BLaER1 (cell line): ENCODE results near the gene VNN1.
"Not testable (repeated sequence)": the region's sequence is repeated elsewhere in the genome, so short reads cannot be mapped to it uniquely, and the experiment has no call there.

Experiments
- H3K27ac ChIP-seq: shearing (Covaris generic); formaldehyde crosslinking; 2 replicates; pipeline ENCODE4 v1.8.1; 2022
- H3K27me3 ChIP-seq: shearing (Covaris generic); formaldehyde crosslinking; 2 replicates; pipeline ENCODE4 v1.8.1; 2022
- H3K36me3 ChIP-seq: shearing (Covaris generic); formaldehyde crosslinking; 2 replicates; pipeline ENCODE4 v1.8.1; 2022
- H3K4me1 ChIP-seq: shearing (Covaris generic); formaldehyde crosslinking; 2 replicates; pipeline ENCODE4 v1.8.1; 2022
- H3K4me2 ChIP-seq: shearing (Covaris generic); formaldehyde crosslinking; 2 replicates; pipeline ENCODE4 v1.8.1; 2022
- H3K4me3 ChIP-seq: shearing (Covaris generic); formaldehyde crosslinking; 2 replicates; pipeline ENCODE4 v1.8.1; 2022
- H3K9ac ChIP-seq: shearing (Covaris generic); formaldehyde crosslinking; 2 replicates; pipeline ENCODE4 v1.8.1; 2022
- H3K9me3 ChIP-seq: shearing (Covaris generic); formaldehyde crosslinking; 2 replicates; pipeline ENCODE4 v1.8.1; 2022
- H4K20me1 ChIP-seq: shearing (Covaris generic); formaldehyde crosslinking; 2 replicates; pipeline ENCODE4 v1.8.1; 2022
- Cebpa-rat ChIP-seq: shearing (Covaris generic); IDR thresholded peaks from 2 replicates; pipeline ENCODE4 v1.8.1; 2022

The VNN1 gene

GRCh38 chr6:132725947-132726607 is 12.2 kb upstream of the VNN1 start:
- no peak overlapping the region for H3K27ac ChIP-seq
- no peaks in the 10 kb centered on the region for H3K9me3 ChIP-seq
- H3K4me3 ChIP-seq: no peak overlapping the region
- no peak for TF ChIP-seq Cebpa-rat
- no peaks in the 10 kb centered on the region for H3K4me1 ChIP-seq
- no peak overlapping the region for H3K4me2 ChIP-seq
- no peaks in the 10 kb centered on the region for H3K27me3 ChIP-seq
- H3K36me3 ChIP-seq: no peaks in the 10 kb centered on the region
- no peaks in the 10 kb centered on the region for H4K20me1 ChIP-seq
- no peak overlapping the region for H3K9ac ChIP-seq

- no peak overlapping the region for H3K9ac ChIP-seq
- H3K9me3 ChIP-seq: no peaks in the 10 kb centered on the region
- no peak for TF ChIP-seq Cebpa-rat
- H3K27ac ChIP-seq: no peak overlapping the region
- H3K4me1 ChIP-seq: no peaks in the 10 kb centered on the region
- H4K20me1 ChIP-seq: no peaks in the 10 kb centered on the region
- H3K27me3 ChIP-seq: no peaks in the 10 kb centered on the region
- H3K36me3 ChIP-seq: no peaks in the 10 kb centered on the region
- no peak overlapping the region for H3K4me2 ChIP-seq
- H3K4me3 ChIP-seq: no peak overlapping the region
These were observed 11.6 kb upstream of the VNN1 start for GRCh38 chr6:132725471-132725870.

- no peaks in the 10 kb centered on the region for H3K4me1 ChIP-seq
- TF ChIP-seq Cebpa-rat: no peak
- no peak overlapping the region for H3K4me2 ChIP-seq
These were observed 6.0 kb upstream of the VNN1 start for GRCh38 chr6:132719736-132720448.

GRCh38 chr6:132715881-132716637 is 2.2 kb upstream of the VNN1 start:
- Histone ChIP-seq H3K4me3 (no peak overlapping the region), H3K27me3 (no peaks in the 10 kb centered on the region), H3K36me3 (no peaks in the 10 kb centered on the region), H3K27ac (no peak overlapping the region), H3K9ac (no peak overlapping the region), H3K4me1 (no peaks in the 10 kb centered on the region), H3K4me2 (no peak overlapping the region), H3K9me3 (no peaks in the 10 kb centered on the region), H4K20me1 (no peaks in the 10 kb centered on the region)
- no peak for TF ChIP-seq Cebpa-rat

More at GRCh38 chr6:132719736-132720448, 6.0 kb upstream of the VNN1 start:
- Histone ChIP-seq H3K9me3 (no peaks in the 10 kb centered on the region), H3K4me3 (no peak overlapping the region), H3K36me3 (no peaks in the 10 kb centered on the region), H3K9ac (no peak overlapping the region), H3K27me3 (no peaks in the 10 kb centered on the region), H4K20me1 (no peaks in the 10 kb centered on the region), H3K27ac (no peak overlapping the region)

GRCh38 chr6:132715204-132715603 is 1.3 kb upstream of the VNN1 start:
- no peak overlapping the region for H3K9ac ChIP-seq
- no peak for TF ChIP-seq Cebpa-rat
- H3K4me1 ChIP-seq: no peaks in the 10 kb centered on the region
- H3K27ac ChIP-seq: no peak overlapping the region
- H3K27me3 ChIP-seq: no peaks in the 10 kb centered on the region
- no peaks in the 10 kb centered on the region for H4K20me1 ChIP-seq
- no peaks in the 10 kb centered on the region for H3K9me3 ChIP-seq
- H3K36me3 ChIP-seq: no peaks in the 10 kb centered on the region
- no peak overlapping the region for H3K4me2 ChIP-seq
- no peak overlapping the region for H3K4me3 ChIP-seq

- no peaks in the 10 kb centered on the region for H4K20me1 ChIP-seq
- H3K4me2 ChIP-seq: no peak overlapping the region
- no peak overlapping the region for H3K27ac ChIP-seq
- H3K27me3 ChIP-seq: no peaks in the 10 kb centered on the region
- no peaks in the 10 kb centered on the region for H3K36me3 ChIP-seq
- H3K9me3 ChIP-seq: no peaks in the 10 kb centered on the region
- H3K9ac ChIP-seq: no peak overlapping the region
- no peak overlapping the region for H3K4me3 ChIP-seq
- TF ChIP-seq Cebpa-rat: no peak
- no peaks in the 10 kb centered on the region for H3K4me1 ChIP-seq
These were observed 305 bp upstream of the VNN1 start for GRCh38 chr6:132714160-132714559.

GRCh38 chr6:132712366-132712765 is 1.5 kb downstream of the VNN1 start:
- no peak overlapping the region for H3K4me3 ChIP-seq
- H3K27me3 ChIP-seq: no peaks in the 10 kb centered on the region
- H3K36me3 ChIP-seq: no peaks in the 10 kb centered on the region
- no peak for TF ChIP-seq Cebpa-rat
- H3K4me1 ChIP-seq: no peaks in the 10 kb centered on the region
- H3K9me3 ChIP-seq: no peaks in the 10 kb centered on the region
- no peak overlapping the region for H3K9ac ChIP-seq
- H3K27ac ChIP-seq: no peak overlapping the region
- H4K20me1 ChIP-seq: no peaks in the 10 kb centered on the region
- H3K4me2 ChIP-seq: no peak overlapping the region

GRCh38 chr6:132708771-132709170 is 5.1 kb downstream of the VNN1 start:
- H3K27ac ChIP-seq: no peak overlapping the region
- no peaks in the 10 kb centered on the region for H4K20me1 ChIP-seq
- H3K27me3 ChIP-seq: no peaks in the 10 kb centered on the region
- TF ChIP-seq Cebpa-rat: no peak
- H3K4me3 ChIP-seq: no peak overlapping the region
- H3K36me3 ChIP-seq: no peaks in the 10 kb centered on the region
- H3K4me2 ChIP-seq: no peak overlapping the region
- H3K4me1 ChIP-seq: no peaks in the 10 kb centered on the region
- peaks cover 14% of the 10 kb centered on the region for H3K9me3 ChIP-seq
- no peak overlapping the region for H3K9ac ChIP-seq

- Histone ChIP-seq H3K9me3 (peaks cover 14% of the 10 kb centered on the region), H3K4me3 (no peak overlapping the region), H3K4me2 (no peak overlapping the region), H3K27me3 (no peaks in the 10 kb centered on the region), H3K36me3 (no peaks in the 10 kb centered on the region), H3K27ac (no peak overlapping the region), H3K4me1 (no peaks in the 10 kb centered on the region), H4K20me1 (no peaks in the 10 kb centered on the region), H3K9ac (no peak overlapping the region)
- no peak for TF ChIP-seq Cebpa-rat
These were observed 5.9 kb downstream of the VNN1 start for GRCh38 chr6:132708002-132708401.

GRCh38 chr6:132706756-132707155 is 7.1 kb downstream of the VNN1 start:
- not testable (repeated sequence) for H3K27me3 ChIP-seq, H3K4me3 ChIP-seq, H3K4me1 ChIP-seq, H3K9ac ChIP-seq, H4K20me1 ChIP-seq, H3K4me2 ChIP-seq, H3K27ac ChIP-seq, H3K36me3 ChIP-seq
- H3K9me3 ChIP-seq: peaks cover 14% of the 10 kb centered on the region
